Keratinocyte (primary cell): ENCODE data around the gene SLC9A6.

Source experiments
- CTCF ChIP-seq, 3 experiments: IDR thresholded peaks in 1 of 3; conservative IDR thresholded peaks in 1 of 3; optimal IDR thresholded peaks in 1 of 3; 2 replicates in 2 of 3; 3 replicates in 1 of 3; pipeline versions ENCODE3 to v1.5.1; 2011; ENCODE audit warnings: low read length in 3 of 3, mild to moderate bottlenecking in 3 of 3, moderate library complexity in 2 of 3, control low read depth in 1 of 3, inconsistent platforms in 1 of 3; ENCODE audit not compliant: insufficient read depth in 2 of 3; ENCODE audit errors: extremely low read depth in 1 of 3
- EZH2 ChIP-seq: IDR thresholded peaks from one replicate; pipeline ENCODE4 v1.6.1; 2012; ENCODE audit warnings: inconsistent platforms, mild to moderate bottlenecking, low read length, moderate library complexity

GRCh38 chrX:135974279-135974856 lies 10.9 kb upstream of the SLC9A6 start:
- TF ChIP-seq CTCF (optimal IDR thresholded peaks at IDR 0.05 in 1 of 3, IDR thresholded peaks at IDR 0.05 in 1 of 3, conservative IDR thresholded peaks at IDR 0.05 in 1 of 3; ENCODE audit: extremely low read depth in 1 of 3, insufficient read depth in 2 of 3, low read length in 3 of 3): no peak
- TF ChIP-seq EZH2: no peak
